Measurements from ENCODE around the gene PRDM16.

Gene PRDM16

GRCh38 chr1:3474016-3474415 is 405.0 kb downstream of the PRDM16 start:
- no peak for DNase-seq

GRCh38 chr1:3474421-3474820 is 405.4 kb downstream of the PRDM16 start:
- no peak for DNase-seq

- DNase-seq = no peak
Measured at GRCh38 chr1:3475839-3476573, 407.0 kb downstream of the PRDM16 start.

GRCh38 chr1:3476666-3477065 is 407.7 kb downstream of the PRDM16 start:
- DNase-seq = no peak

GRCh38 chr1:3477241-3477995 is 408.4 kb downstream of the PRDM16 start:
- no peak for DNase-seq

GRCh38 chr1:3478187-3478586 is 409.2 kb downstream of the PRDM16 start:
- DNase-seq = no peak

- no peak for DNase-seq
Measured at GRCh38 chr1:3479511-3480368, 410.7 kb downstream of the PRDM16 start.

GRCh38 chr1:3480369-3480719 is 411.3 kb downstream of the PRDM16 start:
- DNase-seq = no peak

GRCh38 chr1:3481046-3481445 is 412.0 kb downstream of the PRDM16 start:
- no peak for DNase-seq

GRCh38 chr1:3481836-3482375 is 412.9 kb downstream of the PRDM16 start:
- no peak for DNase-seq

GRCh38 chr1:3482378-3482849 is 413.4 kb downstream of the PRDM16 start:
- DNase-seq = no peak

- DNase-seq = no peak
Measured at GRCh38 chr1:3483380-3483779, 414.4 kb downstream of the PRDM16 start.

- DNase-seq = peak; percentile 43
Measured at GRCh38 chr1:3483801-3484444, 414.9 kb downstream of the PRDM16 start.

- no peak for DNase-seq
Measured at GRCh38 chr1:3485016-3485415, 416.0 kb downstream of the PRDM16 start.
